ENCODE measurements around the gene NARF.
"Not testable (repeated sequence)": the region's sequence is repeated elsewhere in the genome, so short reads cannot be mapped to it uniquely, and the experiment has no call there.

Gene NARF

GRCh38 chr17:82447876-82448275 lies 10.7 kb upstream of the NARF start:
- DNase-seq = no peak

- DNase-seq = peak; percentile 67 to 72
These were observed 9.2 kb upstream of the NARF start for GRCh38 chr17:82449131-82449882.

- peak; percentile 56 to 64 for DNase-seq
These were observed 8.6 kb upstream of the NARF start for GRCh38 chr17:82449883-82450356.

GRCh38 chr17:82450357-82451106 lies 8.0 kb upstream of the NARF start, which contains the start of gene CYBC1:
Gene CYBC1, minus strand, starts transcription at chr17:82450752. Its CDS starts 1,498 bp downstream, at chr17:82449254.
- peak; percentile 95 for DNase-seq

GRCh38 chr17:82452162-82452561 lies 6.4 kb upstream of the NARF start:
- DNase-seq = no peak

- DNase-seq = not testable (repeated sequence)
These were observed 5.4 kb upstream of the NARF start for GRCh38 chr17:82453151-82453550.

GRCh38 chr17:82453706-82454105 lies 4.8 kb upstream of the NARF start:
- not testable (repeated sequence) for DNase-seq

- no peak for DNase-seq
These were observed 1.2 kb upstream of the NARF start for GRCh38 chr17:82457073-82457928.

- DNase-seq = no peak
These were observed 687 bp upstream of the NARF start for GRCh38 chr17:82457929-82458178.

GRCh38 chr17:82458885-82459424 lies 414 bp downstream of the NARF start:
- DNase-seq = peak in 1 of 2 experiments; percentile 29

- not testable (repeated sequence) for DNase-seq
These were observed 1.4 kb downstream of the NARF start for GRCh38 chr17:82459936-82460335.

GRCh38 chr17:82461827-82462524 lies 3.4 kb downstream of the NARF start:
- no peak for DNase-seq

- DNase-seq = no peak
These were observed 4.8 kb downstream of the NARF start for GRCh38 chr17:82463391-82463790.

- no peak for DNase-seq
These were observed 5.5 kb downstream of the NARF start for GRCh38 chr17:82463925-82464566.

- DNase-seq = no peak
These were observed 6.0 kb downstream of the NARF start for GRCh38 chr17:82464567-82464929.

- no peak for DNase-seq
These were observed 6.6 kb downstream of the NARF start for GRCh38 chr17:82465023-82465603.

- DNase-seq = no peak
These were observed 10.2 kb downstream of the NARF start for GRCh38 chr17:82468692-82469091.

- no peak for DNase-seq
These were observed 11.5 kb downstream of the NARF start for GRCh38 chr17:82470065-82470464.

GRCh38 chr17:82474223-82475010 lies 15.9 kb downstream of the NARF start:
- no peak for DNase-seq

GRCh38 chr17:82475458-82475857 lies 16.9 kb downstream of the NARF start:
- no peak for DNase-seq

- no peak for DNase-seq
These were observed 19.4 kb downstream of the NARF start for GRCh38 chr17:82477934-82478333.
